Uterus (tissue), 4 donors: ENCODE measurements around the gene FHAD1. TPM values are rescaled to one million over a fixed set of nuclear protein-coding genes. Genes with fewer than 3 reads are reported as not detected.
"Not testable (repeated sequence)": the region's sequence is repeated elsewhere in the genome, so short reads cannot be mapped to it uniquely, and the experiment has no call there.

ENCODE experiments used
- DNase-seq, 2 donors: peaks; one replicate each; pipeline ENCODE4 v3.0.0-alpha.2; 2019 to 2020
- H3K27ac ChIP-seq, 2 donors: fragments of 200-600 bp; sonication (generic); 1 replicate in 1 of 2; 2 replicates in 1 of 2; pipeline ENCODE4 v1.5.1; 2016 to 2018
- H3K27me3 ChIP-seq, 2 donors: fragments of 200-600 bp; sonication (generic); one replicate each; pipeline ENCODE4 v1.5.1; 2018 to 2019; ENCODE audit warnings: control low read depth in 1 of 2
- H3K36me3 ChIP-seq, 2 donors: fragments of 200-600 bp; sonication (generic); one replicate each; pipeline ENCODE4 v1.5.1; 2019; ENCODE audit warnings: control low read depth in 1 of 2
- H3K4me1 ChIP-seq, 2 donors: fragments of 200-600 bp; sonication (generic); one replicate each; pipeline ENCODE4 v1.5.1; 2018 to 2019; ENCODE audit warnings: control low read depth in 1 of 2
- H3K4me3 ChIP-seq, 2 donors: fragments of 200-600 bp; sonication (generic); 1 replicate in 1 of 2; 2 replicates in 1 of 2; pipeline ENCODE4 v1.5.1; 2018 to 2019; ENCODE audit warnings: mild to moderate bottlenecking in 1 of 2
- H3K9me3 ChIP-seq, 2 donors: fragments of 200-600 bp; sonication (generic); one replicate each; pipeline ENCODE4 v1.5.1; 2019; ENCODE audit warnings: control low read depth in 1 of 2
- CTCF ChIP-seq, 4 experiments: fragments of 200-600 bp in 2 of 4; fragments of 450-650 bp in 2 of 4; sonication (generic) in 2 of 4; IDR thresholded peaks; one replicate each; pipeline ENCODE4 v1.5.1; 2016 to 2019; ENCODE audit warnings: antibody characterized with exemption in 4 of 4, mild to moderate bottlenecking in 2 of 4, moderate library complexity in 1 of 4
- POLR2A ChIP-seq, 2 donors: fragments of 450-650 bp; IDR thresholded peaks; one replicate each; pipeline ENCODE4 v1.6.1; 2016; ENCODE audit warnings: antibody characterized with exemption in 2 of 2, mild to moderate bottlenecking in 1 of 2, moderate library complexity in 1 of 2
- intact Hi-C: fragments of 100-400 bp; cut with DNase I; formaldehyde crosslinking; loops from one replicate; pipeline ENCODE4 v1.15.1; 2023; ENCODE audit warnings: low total_unique reads
- total RNA-seq, 4 donors: library from RNA; depleted of rRNA in 3 of 4; stranded (reverse); fragments of >200 nt in 3 of 4; gene quantifications; one replicate each; pipeline versions ENCODE4 v1.1.0 to v1.2.4, GENCODE V29; 2014 to 2023
- donor health status: DM: yes; HTN: yes; CAD: no.

Gene FHAD1
- total RNA-seq, 4 donors from 2014 or later: 1.1 to 4.1 TPM; not detected in 2

- H3K9me3 ChIP-seq: no peaks in the 10 kb centered on the region
- H3K27me3 ChIP-seq: no peaks in the 10 kb centered on the region
- no peak overlapping the region for H3K4me3 ChIP-seq
- TF ChIP-seq CTCF (IDR thresholded peaks at IDR 0.05) (no peak), POLR2A (IDR thresholded peaks at IDR 0.05) (no peak)
- DNase-seq: no peak
- H3K4me1 ChIP-seq: peaks cover 0 to 6% of the 10 kb centered on the region in 2 donors
- no peak overlapping the region for H3K27ac ChIP-seq
- intact Hi-C loops: no loop called here
- H3K36me3 ChIP-seq: no peaks in the 10 kb centered on the region
Measured at GRCh38 chr1:15371610-15372545, 124.9 kb downstream of the FHAD1 start.

- TF ChIP-seq CTCF (IDR thresholded peaks at IDR 0.05) (no peak), POLR2A (IDR thresholded peaks at IDR 0.05) (no peak)
- Histone ChIP-seq H3K36me3 (no peaks in the 10 kb centered on the region), H3K4me3 (no peak overlapping the region), H3K27ac (no peak overlapping the region), H3K27me3 (no peaks in the 10 kb centered on the region), H3K4me1 (no peaks in the 10 kb centered on the region), H3K9me3 (no peaks in the 10 kb centered on the region)
- intact Hi-C loops: no loop called here
- no peak for DNase-seq
Measured at GRCh38 chr1:15378729-15379128, 131.7 kb downstream of the FHAD1 start.

GRCh38 chr1:15379151-15379550 lies 132.1 kb downstream of the FHAD1 start:
- H3K27me3 ChIP-seq, H3K4me3 ChIP-seq, intact Hi-C loops, H3K27ac ChIP-seq, H3K36me3 ChIP-seq, H3K4me1 ChIP-seq, H3K9me3 ChIP-seq, DNase-seq: not testable (repeated sequence)

DNA sequence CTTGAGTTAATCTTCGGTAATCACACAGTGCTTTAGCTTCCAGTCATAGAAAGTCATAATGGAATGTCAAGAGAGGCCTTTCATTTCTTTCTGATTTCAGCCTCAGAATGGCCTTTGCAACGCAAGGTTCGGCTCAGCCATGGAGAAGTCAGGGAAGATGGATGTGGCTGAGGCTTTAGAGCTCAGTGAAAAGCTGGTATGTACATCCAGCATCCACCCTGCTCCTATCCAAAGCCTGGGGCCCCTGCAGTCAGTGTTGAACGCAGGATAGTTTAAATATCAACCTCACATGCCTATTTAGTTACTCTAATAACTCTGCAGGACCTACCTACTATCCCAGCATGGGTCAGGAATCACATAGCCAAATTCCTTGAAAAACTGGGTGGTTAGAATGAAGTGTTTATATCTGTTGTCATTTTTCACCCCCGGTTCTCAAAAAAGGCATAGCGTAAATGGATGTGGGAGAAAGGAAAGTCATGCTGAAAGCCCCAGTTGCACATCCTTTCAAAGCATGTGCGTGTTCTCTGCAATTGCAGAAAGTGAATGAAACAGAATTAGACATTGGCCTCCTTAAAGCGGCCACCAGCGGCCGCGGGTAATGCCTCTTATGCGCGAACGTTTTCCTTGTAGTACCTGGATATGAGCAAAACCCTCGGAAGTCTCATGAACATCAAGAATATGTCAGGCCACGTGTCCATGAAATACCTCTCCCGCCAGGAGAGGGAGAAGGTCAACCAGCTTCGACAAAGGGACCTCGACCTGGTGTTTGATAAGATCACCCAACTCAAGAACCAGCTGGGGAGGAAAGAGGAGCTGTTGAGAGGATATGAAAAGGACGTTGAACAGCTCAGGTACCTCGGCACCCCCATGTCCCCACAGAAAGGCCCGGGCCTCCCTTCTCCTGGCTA lies 133.8 kb downstream of the FHAD1 start:
- Histone ChIP-seq H3K36me3 (no peaks in the 10 kb centered on the region), H3K27me3 (no peaks in the 10 kb centered on the region), H3K4me1 (no peaks in the 10 kb centered on the region), H3K4me3 (no peak overlapping the region), H3K27ac (no peak overlapping the region), H3K9me3 (no peaks in the 10 kb centered on the region)
- DNase-seq: no peak
- intact Hi-C loops: no loop called here
- TF ChIP-seq CTCF (IDR thresholded peaks at IDR 0.05): no peak
- TF ChIP-seq POLR2A (IDR thresholded peaks at IDR 0.05): no peak

DNA sequence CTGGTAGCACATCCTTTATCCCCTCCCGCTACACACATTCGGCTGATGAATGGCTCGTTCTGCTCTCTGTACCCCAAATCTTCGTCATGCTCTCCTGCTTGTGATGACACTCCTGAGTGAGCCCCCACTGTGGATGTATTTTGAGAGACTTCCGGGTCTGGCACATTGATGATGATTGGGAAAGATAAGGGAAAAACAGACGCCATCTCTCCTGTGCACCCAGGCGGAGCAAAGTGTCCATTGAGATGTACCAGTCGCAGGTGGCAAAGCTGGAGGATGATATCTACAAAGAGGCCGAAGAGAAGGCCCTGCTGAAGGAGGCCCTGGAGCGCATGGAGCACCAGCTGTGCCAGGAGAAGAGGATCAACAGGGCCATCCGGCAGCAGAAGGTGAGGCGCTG lies 134.8 kb downstream of the FHAD1 start:
- DNase-seq: no peak
- Histone ChIP-seq H3K27me3 (no peaks in the 10 kb centered on the region), H3K36me3 (no peaks in the 10 kb centered on the region), H3K27ac (no peak overlapping the region), H3K4me3 (no peak overlapping the region), H3K4me1 (no peaks in the 10 kb centered on the region), H3K9me3 (no peaks in the 10 kb centered on the region)
- no peak for TF ChIP-seq POLR2A (IDR thresholded peaks at IDR 0.05)
- TF ChIP-seq CTCF (IDR thresholded peaks at IDR 0.05): no peak
- intact Hi-C loops: no loop called here
